Amniotic epithelial cell (primary cell): ENCODE results near the gene CLDN10.

Experiments
- DNase-seq: peaks from one replicate; pipeline ENCODE4 v3.0.0-alpha.2; 2010; ENCODE audit warnings: low read depth

CLDN10 gene

GRCh38 chr13:95603887-95604555, 51.5 kb downstream of the CLDN10 start:
- peak; percentile 59 for DNase-seq

- DNase-seq = no peak
These were observed 52.0 kb downstream of the CLDN10 start for GRCh38 chr13:95604556-95604915.

GRCh38 chr13:95605448-95606125, 53.1 kb downstream of the CLDN10 start:
- DNase-seq = no peak

GRCh38 chr13:95607366-95607765, 54.8 kb downstream of the CLDN10 start:
- DNase-seq = peak; percentile 17

- DNase-seq = no peak
These were observed 56.3 kb downstream of the CLDN10 start for GRCh38 chr13:95608640-95609323.

GRCh38 chr13:95614641-95615245, 62.2 kb downstream of the CLDN10 start:
- DNase-seq = no peak

- no peak for DNase-seq
These were observed 63.0 kb downstream of the CLDN10 start for GRCh38 chr13:95615539-95615938.

GRCh38 chr13:95620030-95620824, 67.7 kb downstream of the CLDN10 start:
- DNase-seq = no peak

GRCh38 chr13:95620825-95621498, 68.4 kb downstream of the CLDN10 start:
- no peak for DNase-seq

- no peak for DNase-seq
These were observed 70.6 kb downstream of the CLDN10 start for GRCh38 chr13:95623141-95623540.

GRCh38 chr13:95624020-95624419, 71.5 kb downstream of the CLDN10 start:
- peak; percentile 58 for DNase-seq

GRCh38 chr13:95626768-95627167, 74.2 kb downstream of the CLDN10 start:
- DNase-seq = no peak

GRCh38 chr13:95627590-95627989, 75.1 kb downstream of the CLDN10 start:
- DNase-seq = no peak

- no peak for DNase-seq
These were observed 76.0 kb downstream of the CLDN10 start for GRCh38 chr13:95628488-95628887.

GRCh38 chr13:95629071-95629470, 76.6 kb downstream of the CLDN10 start:
- no peak for DNase-seq
